T-cell (primary cell): ENCODE measurements around the gene TMEM225B. TPM values are rescaled to one million over a fixed set of nuclear protein-coding genes. Genes with fewer than 3 reads are reported as not detected.

Source experiments
- ATAC-seq, 4 experiments: fragments of 200-7000 bp in 3 of 4; fragments of 150-1000 bp in 1 of 4; cut with Tn5 transposase; replicated peaks in 1 of 4; 1 replicate in 3 of 4; 2 replicates in 1 of 4; pipeline ENCODE4 v1.10.0; 2021; ENCODE audit warnings: moderate library complexity in 3 of 4, mild to moderate bottlenecking in 2 of 4, moderate number of reproducible peaks in 1 of 4
- CTCF ChIA-PET, 2 donors: fragments of 300-600 bp; sonication (Branson Sonifier 250); formaldehyde crosslinking; loops; one replicate each; lab custom pipeline; 2022; ENCODE audit warnings: antibody characterized with exemption in 2 of 2; lab: Charles Lee
- POLR2A ChIA-PET, 2 donors: fragments of 300-600 bp; sonication (Branson Sonifier 250); formaldehyde crosslinking; loops; one replicate each; lab custom pipeline; 2022; ENCODE audit warnings: antibody characterized with exemption in 2 of 2; lab: Charles Lee
- DNase-seq, 35 experiments: peaks; one replicate each; pipeline versions ENCODE4 v3.0.0 to v3.0.0-alpha.2; 2013 to 2023
- H3K27ac ChIP-seq: one replicate; pipeline ENCODE4 v1.5.1; 2013; ENCODE audit warnings: low read length
- H3K27me3 ChIP-seq, 2 experiments: replicated peaks in 1 of 2; 1 replicate in 1 of 2; 2 replicates in 1 of 2; pipeline versions ENCODE4 v1.6.1 to v1.7.0; 2013; ENCODE audit warnings: low read length in 1 of 2, mixed read lengths in 1 of 2; ENCODE audit not compliant: control insufficient read depth in 2 of 2, insufficient read depth in 2 of 2; ENCODE audit errors: extremely low read depth in 1 of 2
- H3K36me3 ChIP-seq, 2 donors: 1 replicate in 1 of 2; 2 replicates in 1 of 2; pipeline versions ENCODE4 v1.6.1 to v1.7.0; 2013; ENCODE audit warnings: low read length in 1 of 2; ENCODE audit not compliant: control insufficient read depth in 2 of 2, insufficient read depth in 1 of 2; ENCODE audit errors: extremely low read depth in 1 of 2
- H3K4me1 ChIP-seq, 2 experiments: 1 replicate in 1 of 2; 2 replicates in 1 of 2; pipeline versions ENCODE4 v1.6.1 to v1.7.0; 2013; ENCODE audit warnings: low read length in 2 of 2, mixed read lengths in 1 of 2; ENCODE audit not compliant: insufficient read depth in 2 of 2, control insufficient read depth in 1 of 2; ENCODE audit errors: extremely low read depth in 1 of 2
- H3K4me3 ChIP-seq, 2 donors: 1 replicate in 1 of 2; 2 replicates in 1 of 2; pipeline versions ENCODE4 v1.5.1 to v1.7.0; 2013; ENCODE audit warnings: mild to moderate bottlenecking in 2 of 2, low read length in 1 of 2, moderate library complexity in 1 of 2; ENCODE audit not compliant: control insufficient read depth in 1 of 2; ENCODE audit errors: extremely low read depth in 1 of 2
- H3K9me3 ChIP-seq: 2 replicates; pipeline ENCODE4 v1.7.0; 2013
- H3K27ac Mint-ChIP-seq, 2 donors: one replicate each; pipeline ENCODE4 v1.8.0; 2020 to 2021; ENCODE audit warnings: mild to moderate bottlenecking in 2 of 2, mixed read lengths in 2 of 2
- H3K27me3 Mint-ChIP-seq, 2 donors: one replicate each; pipeline ENCODE4 v1.8.0; 2021 to 2022; ENCODE audit warnings: mixed read lengths in 2 of 2
- H3K36me3 Mint-ChIP-seq: one replicate; pipeline ENCODE4 v1.8.0; 2021; ENCODE audit warnings: mixed read lengths
- H3K4me1 Mint-ChIP-seq, 3 donors: one replicate each; pipeline ENCODE4 v1.8.0; 2020 to 2022; ENCODE audit warnings: mixed read lengths in 3 of 3, mild to moderate bottlenecking in 1 of 3
- H3K4me3 Mint-ChIP-seq, 3 donors: one replicate each; pipeline ENCODE4 v1.8.0; 2020 to 2022; ENCODE audit warnings: mild to moderate bottlenecking in 3 of 3, mixed read lengths in 3 of 3, moderate library complexity in 3 of 3
- H3K9me3 Mint-ChIP-seq, 3 donors: one replicate each; pipeline ENCODE4 v1.8.0; 2020 to 2022; ENCODE audit warnings: mixed read lengths in 3 of 3
- WGBS: methylation state at CpG from one replicate; pipeline ENCODE4 v1.1.5; 2013; ENCODE audit warnings: missing lambda C conversion rate; ENCODE audit not compliant: insufficient coverage; 5-methylcytosine and 5-hydroxymethylcytosine counted together
- total RNA-seq, 35 experiments: library from RNA in 6 of 35; stranded (reverse) in 6 of 35; fragments of 120-200 nt in 1 of 35; gene quantifications; one replicate each; pipeline versions ENCODE4 v1.2.1 to v1.2.4 and lab custom pipeline; 2013 to 2026

Gene TMEM225B
- total RNA-seq, 5 donors from 2014 or later (not counting 1 experiment from before 2014, with no cell fraction given): 0.85 to 2.6 (median 1.1) TPM

DNA sequence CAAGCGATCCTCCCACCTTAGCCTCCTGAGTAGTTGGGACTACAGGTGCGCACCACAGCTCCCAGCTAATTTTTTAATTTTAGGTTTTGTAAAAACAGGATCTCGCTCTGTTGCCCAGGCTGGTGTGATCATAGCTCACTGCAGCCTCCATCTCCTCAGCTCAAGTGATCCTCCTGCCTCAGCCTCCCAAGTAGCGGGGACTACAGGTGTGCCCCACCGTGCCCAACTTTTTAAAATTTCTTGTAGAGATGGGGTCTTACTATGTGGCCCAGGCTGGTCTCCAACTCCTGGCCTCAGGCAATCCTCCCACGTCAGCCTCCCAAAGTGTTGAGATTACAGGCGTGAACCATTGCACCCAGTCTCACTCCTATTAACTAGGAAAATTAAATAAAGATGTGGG lies 7.5 kb downstream of the TMEM225B start:
- Mint-ChIP-seq H3K4me3 (no peak overlapping the region), H3K27ac (no peak overlapping the region), H3K9me3 (no peaks in the 10 kb centered on the region), H3K27me3 (no peaks in the 10 kb centered on the region), H3K4me1 (peaks cover 0 to 4% (median 2%) of the 10 kb centered on the region in 3 donors), H3K36me3 (peaks cover 4% of the 10 kb centered on the region)
- WGBS: 100% methylated on average over 2 of the region's 7 CpGs
- CTCF ChIA-PET: no interaction called here
- POLR2A ChIA-PET: interaction anchor here in 1 of 2 donors (0.6 kb wide), 1 partner anchor 11 kb away, joined by 3 read pairs; no protein-coding TSS in a partner anchor
- H3K4me1 ChIP-seq: no peaks in the 10 kb centered on the region
- H3K9me3 ChIP-seq: no peaks in the 10 kb centered on the region
- no peaks in the 10 kb centered on the region for H3K36me3 ChIP-seq
- H3K27ac ChIP-seq: no peak overlapping the region
- H3K4me3 ChIP-seq: no peak overlapping the region
- ATAC-seq: no peak
- peaks cover 0 to 2% of the 10 kb centered on the region in 2 experiments for H3K27me3 ChIP-seq
- no peak for DNase-seq

DNA sequence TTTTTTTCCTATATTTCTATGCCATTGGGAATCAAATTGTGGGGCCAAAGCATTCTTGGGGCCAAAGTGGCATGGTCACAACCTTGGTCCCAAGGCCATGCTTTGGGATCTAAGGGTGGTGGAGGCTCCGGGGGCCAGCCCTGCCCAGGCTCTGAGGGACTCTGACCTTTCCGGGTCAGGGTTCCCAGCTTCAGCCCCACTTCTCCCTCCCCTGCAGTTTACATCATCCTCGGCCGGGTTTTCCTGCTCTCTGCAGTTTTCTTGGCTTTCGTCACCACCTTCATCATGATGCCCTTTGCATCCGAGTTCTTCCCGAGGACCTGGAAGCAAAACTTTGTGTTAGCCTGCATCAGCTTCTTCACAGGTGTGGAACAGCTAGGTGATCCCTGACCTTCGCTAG lies 8.5 kb downstream of the TMEM225B start:
- Mint-ChIP-seq H3K27me3 (no peaks in the 10 kb centered on the region), H3K27ac (no peak overlapping the region), H3K4me1 (peaks cover 0 to 2% (median 0%) of the 10 kb centered on the region in 3 donors), H3K4me3 (no peak overlapping the region), H3K9me3 (no peaks in the 10 kb centered on the region), H3K36me3 (peaks cover 4% of the 10 kb centered on the region)
- H3K36me3 ChIP-seq: no peaks in the 10 kb centered on the region
- ChIA-PET POLR2A (interaction anchor here in 1 of 2 donors (0.7 kb wide), 1 partner anchor 58 kb away, joined by 4 read pairs; no protein-coding TSS in a partner anchor), CTCF (no interaction called here)
- no peaks in the 10 kb centered on the region for H3K4me1 ChIP-seq
- DNase-seq: no peak
- peaks cover 0 to 2% of the 10 kb centered on the region in 2 experiments for H3K27me3 ChIP-seq
- H3K9me3 ChIP-seq: no peaks in the 10 kb centered on the region
- H3K4me3 ChIP-seq: no peak overlapping the region
- no peak for ATAC-seq
- no peak overlapping the region for H3K27ac ChIP-seq
- 85% methylated on average over 6 of the region's 8 CpGs for WGBS

DNA sequence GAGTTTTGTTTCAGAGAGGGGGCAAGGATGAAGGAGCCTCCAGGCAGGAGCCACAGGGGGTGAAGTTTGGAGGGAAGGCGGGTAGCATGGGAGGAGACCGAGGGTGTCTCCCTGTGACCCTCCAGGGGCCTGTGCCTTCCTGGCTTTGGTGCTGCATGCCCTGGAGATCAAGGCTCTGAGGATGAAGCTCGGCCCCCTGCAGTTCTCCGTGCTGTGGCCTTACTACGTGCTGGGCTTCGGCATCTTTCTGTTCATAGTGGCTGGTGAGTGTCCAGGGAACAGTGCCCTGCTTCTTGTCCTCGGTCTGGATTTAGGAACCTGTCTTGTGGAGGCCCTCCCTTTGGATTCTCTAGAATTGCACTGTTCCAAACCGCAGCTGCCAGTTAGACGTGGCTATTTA lies 9.5 kb downstream of the TMEM225B start:
- CTCF ChIA-PET: no interaction called here
- no peaks in the 10 kb centered on the region for H3K9me3 ChIP-seq
- H3K4me3 ChIP-seq: no peak overlapping the region
- 84% methylated on average over 7 of the region's 9 CpGs for WGBS
- H3K4me1 ChIP-seq: no peaks in the 10 kb centered on the region
- no peak overlapping the region for H3K27ac ChIP-seq
- POLR2A ChIA-PET: no interaction called here
- no peak for DNase-seq
- Mint-ChIP-seq H3K4me3 (no peak overlapping the region), H3K9me3 (no peaks in the 10 kb centered on the region), H3K4me1 (peaks cover 0 to 2% (median 0%) of the 10 kb centered on the region in 3 donors), H3K27me3 (no peaks in the 10 kb centered on the region), H3K27ac (no peak overlapping the region), H3K36me3 (peaks cover 4% of the 10 kb centered on the region)
- ATAC-seq: no peak
- H3K27me3 ChIP-seq: peaks cover 0 to 2% of the 10 kb centered on the region in 2 experiments
- no peaks in the 10 kb centered on the region for H3K36me3 ChIP-seq

DNA sequence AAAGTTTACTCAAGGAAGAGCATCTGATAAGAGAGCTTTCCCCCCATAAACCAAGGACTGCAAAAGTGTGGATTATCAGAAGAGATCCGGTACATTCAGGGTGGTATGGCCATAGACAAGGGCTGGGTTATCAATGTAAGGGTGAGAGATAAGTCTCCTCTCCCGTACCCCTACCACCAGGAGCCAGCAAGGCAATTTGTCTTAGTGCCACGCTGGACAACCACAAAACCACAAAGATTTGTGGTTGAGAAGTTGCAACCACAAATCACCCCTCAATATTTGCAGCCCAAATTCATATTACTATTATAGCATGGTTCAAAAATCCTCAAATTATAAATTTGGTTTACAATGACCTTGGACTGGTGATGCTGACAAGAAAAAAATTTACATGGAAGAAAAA lies 16.4 kb downstream of the TMEM225B start:
- Mint-ChIP-seq H3K27ac (no peak overlapping the region), H3K4me3 (peak overlapping the region in 1 of 3 donors; percentile 43), H3K9me3 (no peaks in the 10 kb centered on the region), H3K36me3 (peaks cover 17% of the 10 kb centered on the region), H3K4me1 (peaks cover 36 to 42% (median 40%) of the 10 kb centered on the region in 3 donors), H3K27me3 (no peaks in the 10 kb centered on the region)
- Histone ChIP-seq H3K36me3 (peaks cover 2 to 12% of the 10 kb centered on the region in 2 donors), H3K4me1 (peaks cover 6 to 19% of the 10 kb centered on the region in 2 experiments), H3K9me3 (no peaks in the 10 kb centered on the region), H3K27me3 (no peaks in the 10 kb centered on the region), H3K4me3 (no peak overlapping the region), H3K27ac (no peak overlapping the region)
- ATAC-seq (no peak), DNase-seq (no peak)
- ChIA-PET CTCF (interaction anchor here in 1 of 2 donors (0.6 kb wide), 1 partner anchor 73 kb away, joined by 3 read pairs; no protein-coding TSS in a partner anchor), POLR2A (no interaction called here)
- no CpG with 5 or more reads among the region's 3 CpGs for WGBS

DNA sequence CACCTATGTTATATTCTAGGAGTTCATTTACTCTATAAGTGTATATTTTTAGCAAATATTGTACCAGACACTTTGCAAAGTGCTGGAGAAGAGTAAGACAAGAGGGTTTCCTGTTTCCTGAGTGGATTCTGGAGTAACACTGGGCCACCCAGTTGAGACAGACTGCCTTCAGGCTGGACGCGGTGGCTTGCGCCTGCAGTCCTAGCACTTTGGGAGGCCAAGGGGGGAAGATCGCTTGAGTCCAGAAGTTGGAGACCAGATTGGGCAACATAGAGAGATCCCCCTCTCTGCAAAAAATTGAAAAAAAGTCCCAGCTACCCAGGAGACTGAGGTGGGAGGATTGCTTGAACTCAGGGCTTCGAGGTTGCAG lies 17.9 kb downstream of the TMEM225B start:
- no peaks in the 10 kb centered on the region for H3K27me3 ChIP-seq
- no peaks in the 10 kb centered on the region for H3K9me3 Mint-ChIP-seq
- peak overlapping the region; percentile 86 to 89 for H3K4me3 ChIP-seq

DNA sequence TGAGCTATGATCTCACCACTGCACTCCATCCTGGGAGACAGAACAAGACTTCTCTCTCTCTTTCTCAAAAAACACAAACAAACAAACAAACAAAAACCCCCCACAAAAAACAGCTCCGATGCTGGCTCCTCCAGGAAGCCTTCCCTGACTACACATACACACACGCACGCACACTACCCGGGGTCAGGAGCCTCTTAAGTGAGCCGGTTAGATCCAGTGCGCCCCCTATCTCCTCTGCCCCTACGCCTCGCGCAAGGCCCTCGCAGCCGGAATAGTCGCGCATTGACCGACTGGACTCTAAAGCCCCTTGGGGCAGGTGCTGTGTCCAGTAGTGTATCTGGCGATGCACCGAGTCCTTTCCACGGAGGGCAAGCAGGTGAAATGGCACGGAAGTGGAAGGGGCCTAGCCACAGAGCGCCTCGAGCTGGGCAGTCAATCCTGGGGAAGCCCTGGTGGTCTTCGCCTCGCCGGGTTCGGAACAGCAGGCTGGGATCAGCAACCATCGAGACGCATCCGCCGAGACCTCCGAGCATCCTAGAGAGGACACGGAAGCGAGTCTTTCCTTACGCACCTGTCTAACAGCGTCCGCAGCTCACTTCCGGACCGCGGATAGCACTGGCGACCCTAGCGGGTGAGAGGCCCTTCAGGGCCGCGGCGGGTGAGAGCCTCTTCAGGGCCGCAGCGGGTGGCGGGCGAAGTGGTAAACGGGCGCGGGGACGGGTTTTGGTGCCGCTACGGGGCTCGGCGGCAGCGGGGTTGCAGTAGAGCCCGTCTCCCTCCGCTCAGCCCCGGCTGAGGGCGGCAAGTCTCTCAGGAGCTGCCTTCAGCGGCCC lies 18.5 kb downstream of the TMEM225B start, which contains the start of gene ZSCAN25:
ZSCAN25 (plus strand) TSS at position 588 of the 833 bp plus-strand sequence. CDS start 2,661 bp downstream, outside the sequence.
- Histone ChIP-seq H3K4me3 (peak within 1 kb of the TSS; percentile 86 to 89), H3K27me3 (no peaks in the 10 kb centered on the region), H3K4me1 (peaks cover 6 to 22% of the 10 kb centered on the region in 2 experiments), H3K9me3 (no peaks in the 10 kb centered on the region), H3K27ac (peak within 1 kb of the TSS; percentile 70), H3K36me3 (peaks cover 21 to 32% of the 10 kb centered on the region in 2 donors)
- H3K4me3 Mint-ChIP-seq: peak within 1 kb of the TSS; percentile 95 to 97 (median 97)
- ATAC-seq: peak; percentile 96 to 98 (median 98)
- peak within 1 kb of the TSS; percentile 93 to 97 for H3K27ac Mint-ChIP-seq
- H3K36me3 Mint-ChIP-seq: peaks cover 31% of the 10 kb centered on the region
- ChIA-PET POLR2A (interaction anchor here (0.5 to 0.8 kb wide), 3 partner anchors 11 to 208 kb away, joined by 3 to 4 read pairs (median 3); partner anchors contain the start of gene BUD31 (in 1 of the 2)), CTCF (interaction anchor here (0.6 to 1.4 kb wide), 7 partner anchors 45 to 1145 kb away, joined by 3 to 6 read pairs (median 3); partner anchors contain the start of genes ZKSCAN5 (in 1 of the 2) and ZNF655 (in 1 of the 2))
- H3K9me3 Mint-ChIP-seq: no peaks in the 10 kb centered on the region
- H3K4me1 Mint-ChIP-seq: peaks cover 42 to 53% (median 42%) of the 10 kb centered on the region in 3 donors
- peak; percentile 68 to 92 (median 80) for DNase-seq
- under 1% methylated on average over 58 of the region's 60 CpGs for WGBS
- no peaks in the 10 kb centered on the region for H3K27me3 Mint-ChIP-seq

More for the DNA sequence above, 17.9 kb downstream of the TMEM225B start:
- no peaks in the 10 kb centered on the region for H3K27me3 Mint-ChIP-seq
- WGBS: no CpG with 5 or more reads among the region's 5 CpGs
- peaks cover 16 to 26% of the 10 kb centered on the region in 2 donors for H3K36me3 ChIP-seq
- H3K27ac Mint-ChIP-seq: peak overlapping the region; percentile 93 to 97
- peaks cover 25% of the 10 kb centered on the region for H3K36me3 Mint-ChIP-seq
- peaks cover 41 to 50% (median 42%) of the 10 kb centered on the region in 3 donors for H3K4me1 Mint-ChIP-seq
- CTCF ChIA-PET: interaction anchor here in 1 of 2 donors (0.6 to 1.4 kb wide), 4 partner anchors 46 to 111 kb away, joined by 3 to 5 read pairs (median 3); partner anchors contain the start of genes ZKSCAN5 and ZNF655
- H3K27ac ChIP-seq: no peak overlapping the region
- peak overlapping the region; percentile 95 to 97 (median 97) for H3K4me3 Mint-ChIP-seq
- no peaks in the 10 kb centered on the region for H3K9me3 ChIP-seq
- peaks cover 6 to 19% of the 10 kb centered on the region in 2 experiments for H3K4me1 ChIP-seq
- no peak for ATAC-seq
- POLR2A ChIA-PET: interaction anchor here (0.5 to 0.7 kb wide), 2 partner anchors 10 to 106 kb away, joined by 3 read pairs; no protein-coding TSS in a partner anchor
- DNase-seq: no peak
